GM19467 (cell line): Measurements from ENCODE around the gene BCAS1.
A peak's percentile ranks its signal among the peaks of the same experiment; 100 is the strongest.
"Not testable (repeated sequence)": the region's sequence is repeated elsewhere in the genome, so short reads cannot be mapped to it uniquely, and the experiment has no call there.

Experiments used
- ATAC-seq: cut with Tn5 transposase; IDR thresholded peaks from one replicate; pipeline ENCODE4 v1.9.1; 2021; ENCODE audit warnings: mild to moderate bottlenecking, moderate library complexity; ENCODE audit not compliant: unreplicated experiment

Gene BCAS1

DNA sequence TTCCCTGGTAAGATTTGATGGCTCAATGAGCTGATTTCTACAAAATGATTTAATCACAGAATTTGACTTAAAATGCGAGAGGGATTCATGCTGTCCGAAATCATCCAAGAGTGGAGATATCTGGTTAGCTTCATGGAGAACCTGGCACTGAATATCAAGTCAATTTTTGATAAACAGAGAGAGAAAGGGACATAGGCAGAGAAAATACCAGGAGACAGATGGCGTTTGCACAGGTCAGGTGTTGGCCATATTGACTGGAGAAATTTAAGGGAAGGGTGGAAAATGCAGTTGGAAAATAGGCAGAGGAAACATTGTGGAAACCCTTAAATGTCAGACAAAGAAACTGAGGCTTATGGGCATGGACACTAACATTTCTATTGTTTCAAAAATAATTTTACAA is 47.0 kb downstream of the BCAS1 start:
- no peak for ATAC-seq

- no peak for ATAC-seq
These were observed 48.8 kb downstream of the BCAS1 start for GRCh38 chr20:54021446-54022235.

DNA sequence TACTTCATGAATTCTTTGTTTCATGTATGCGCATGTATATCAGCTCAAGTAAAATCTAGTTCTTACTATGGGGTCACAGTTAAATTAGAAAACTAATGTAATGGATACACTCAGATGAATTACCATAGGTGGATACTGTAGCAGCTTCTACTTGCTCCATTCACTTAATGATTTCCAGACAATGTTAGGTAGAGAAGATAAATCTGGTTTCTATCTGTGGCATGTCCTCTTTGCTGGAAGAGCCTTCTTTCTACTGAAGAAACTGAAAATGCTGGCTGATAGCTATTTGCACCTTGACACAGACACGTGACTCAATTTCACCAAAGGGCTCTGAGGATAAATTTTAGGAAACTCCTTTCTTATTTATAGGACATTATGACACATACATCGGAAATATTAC is 49.5 kb downstream of the BCAS1 start:
- ATAC-seq = no peak

- ATAC-seq = no peak
These were observed 50.0 kb downstream of the BCAS1 start for GRCh38 chr20:54020348-54020747.

DNA sequence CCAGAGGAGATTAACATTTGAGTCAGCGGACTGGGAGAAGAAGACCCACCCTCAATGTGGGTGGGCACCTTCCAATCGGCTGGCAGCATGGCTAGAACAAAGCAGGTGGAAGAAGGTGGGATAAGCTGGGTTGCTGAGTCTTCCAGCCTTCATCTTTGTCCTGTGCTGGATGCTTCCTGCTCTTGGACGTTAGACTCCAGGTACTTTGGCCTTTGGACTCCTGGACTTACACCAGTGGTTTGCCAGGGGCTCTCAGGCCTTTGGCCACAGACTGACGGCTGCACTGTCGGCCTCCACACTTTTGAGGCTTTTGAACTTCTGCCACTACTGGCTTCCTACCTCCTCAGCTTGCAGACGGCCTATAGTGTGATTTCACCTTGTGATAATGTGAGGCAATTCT is 50.8 kb downstream of the BCAS1 start:
- no peak for ATAC-seq

- no peak for ATAC-seq
These were observed 51.3 kb downstream of the BCAS1 start for GRCh38 chr20:54019127-54019526.

DNA sequence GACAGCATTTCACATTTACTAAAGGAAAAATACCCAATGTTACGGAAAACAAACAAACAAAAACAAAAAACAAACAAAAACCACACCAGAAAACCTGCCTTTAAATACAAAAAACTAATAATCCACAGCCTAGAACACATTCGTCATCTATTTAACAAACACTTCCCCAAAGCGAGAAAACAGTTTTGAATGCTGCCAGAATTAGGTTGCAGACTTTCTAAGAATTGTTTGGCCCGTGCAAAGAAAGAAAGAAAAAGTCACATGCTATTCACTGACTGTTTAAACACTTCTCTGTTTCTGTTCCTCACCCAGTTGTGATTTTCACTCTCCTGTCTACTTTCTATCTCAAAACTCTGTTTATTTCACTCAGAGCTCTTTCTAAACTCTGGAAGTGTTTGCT is 52.5 kb downstream of the BCAS1 start:
- peak; percentile 77 for ATAC-seq

DNA sequence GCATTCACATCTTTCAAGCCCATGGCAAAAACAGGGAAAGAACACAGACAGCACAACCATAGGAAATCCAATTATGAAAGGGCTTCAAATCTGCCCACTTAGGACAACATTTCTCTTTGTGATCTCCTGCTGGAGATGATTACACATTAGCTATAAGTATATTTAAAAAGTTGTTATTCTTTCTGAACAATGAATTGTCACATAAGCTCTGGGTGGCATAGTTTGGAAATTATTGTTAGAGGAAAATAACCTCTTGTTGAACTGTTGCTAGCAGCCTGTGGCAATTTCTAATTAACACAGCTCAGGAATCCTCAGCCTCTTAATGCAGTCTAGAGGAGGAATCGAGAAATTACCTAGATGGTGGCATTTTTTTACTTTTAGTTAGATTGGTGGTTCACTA is 54.9 kb downstream of the BCAS1 start:
- ATAC-seq = no peak

DNA sequence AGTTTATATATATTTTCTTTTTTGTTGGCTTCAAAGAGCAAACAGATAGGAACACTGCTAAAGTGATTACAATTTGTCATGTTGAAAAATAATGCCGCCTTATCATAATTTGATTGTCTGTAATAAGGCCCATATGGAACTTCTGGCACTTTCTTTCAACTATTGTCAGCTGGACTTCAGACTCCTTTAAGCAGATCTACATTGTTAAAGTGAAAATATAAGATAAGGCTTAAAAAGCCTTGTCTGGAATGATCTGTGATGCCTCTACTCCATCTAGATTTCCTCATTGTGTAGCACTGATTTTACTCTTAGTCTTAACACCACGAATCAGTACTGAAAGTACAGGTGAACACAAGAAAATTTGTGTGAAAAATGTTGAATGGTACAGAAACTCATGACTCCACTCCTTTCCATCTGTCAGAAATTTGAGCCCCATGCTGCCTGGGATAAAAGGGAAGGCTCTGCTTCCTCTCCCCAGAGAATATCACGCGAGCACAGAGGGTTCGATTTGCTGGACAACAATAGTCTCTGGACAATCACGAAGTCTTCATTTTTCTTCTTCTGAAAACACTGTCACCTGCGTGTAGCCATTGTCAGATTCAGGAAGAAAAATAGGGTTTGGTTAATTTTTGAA is 56.0 kb downstream of the BCAS1 start:
- ATAC-seq = no peak

GRCh38 chr20:54013471-54013870 is 56.9 kb downstream of the BCAS1 start:
- no peak for ATAC-seq

GRCh38 chr20:54011346-54011745 is 59.0 kb downstream of the BCAS1 start:
- ATAC-seq = no peak

DNA sequence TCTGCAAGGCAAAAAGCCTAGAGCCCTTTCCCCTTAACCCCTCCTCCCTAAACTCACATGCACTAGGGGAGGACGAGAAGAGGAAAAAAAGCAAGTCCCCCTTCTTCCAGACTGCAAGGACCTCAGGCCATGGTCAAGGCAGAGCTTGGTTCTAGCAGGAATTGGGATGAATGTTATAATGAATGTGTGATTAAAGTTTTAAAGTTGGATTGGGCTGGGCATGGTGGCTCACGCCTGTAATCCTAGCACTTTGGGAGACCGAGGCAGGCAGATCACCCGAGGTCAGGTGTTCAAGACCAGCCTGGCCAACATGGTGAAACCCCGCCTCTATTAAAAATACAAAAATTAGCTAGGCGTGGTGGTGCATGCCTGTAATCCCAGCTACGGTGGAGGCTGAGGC is 64.2 kb downstream of the BCAS1 start:
- not testable (repeated sequence) for ATAC-seq

GRCh38 chr20:54005524-54005923 is 64.9 kb downstream of the BCAS1 start:
- no peak for ATAC-seq

- ATAC-seq = peak; percentile 97
These were observed 65.9 kb downstream of the BCAS1 start for GRCh38 chr20:54004445-54004844.

- ATAC-seq = no peak
These were observed 67.7 kb downstream of the BCAS1 start for GRCh38 chr20:54002741-54003140.

DNA sequence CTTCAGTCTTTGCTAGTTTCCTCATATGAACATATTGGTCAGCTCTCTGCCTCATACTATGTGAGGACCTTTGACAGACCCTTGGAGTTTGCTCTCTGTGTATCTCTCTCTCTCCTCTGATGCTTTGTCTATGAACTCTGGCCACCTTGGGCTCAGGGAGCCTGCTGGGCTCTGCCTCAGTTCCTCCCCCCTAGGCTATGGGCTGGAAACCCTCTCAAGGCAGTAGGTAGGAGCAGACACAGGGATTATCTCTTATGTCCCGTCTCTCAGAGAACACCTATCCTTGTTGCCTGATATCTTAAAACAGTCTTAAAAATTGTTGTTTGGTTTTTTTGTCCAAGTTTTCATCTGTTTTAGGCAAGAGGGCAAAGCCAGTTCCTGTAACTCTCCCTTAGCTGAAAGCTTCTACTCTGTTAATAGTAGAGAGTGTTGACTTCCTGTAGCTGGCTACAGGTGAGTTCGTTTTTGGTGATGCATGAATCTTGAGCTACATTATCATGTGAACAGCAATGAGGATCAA is 68.3 kb downstream of the BCAS1 start:
- no peak for ATAC-seq

GRCh38 chr20:54000914-54001313 is 69.5 kb downstream of the BCAS1 start:
- no peak for ATAC-seq

DNA sequence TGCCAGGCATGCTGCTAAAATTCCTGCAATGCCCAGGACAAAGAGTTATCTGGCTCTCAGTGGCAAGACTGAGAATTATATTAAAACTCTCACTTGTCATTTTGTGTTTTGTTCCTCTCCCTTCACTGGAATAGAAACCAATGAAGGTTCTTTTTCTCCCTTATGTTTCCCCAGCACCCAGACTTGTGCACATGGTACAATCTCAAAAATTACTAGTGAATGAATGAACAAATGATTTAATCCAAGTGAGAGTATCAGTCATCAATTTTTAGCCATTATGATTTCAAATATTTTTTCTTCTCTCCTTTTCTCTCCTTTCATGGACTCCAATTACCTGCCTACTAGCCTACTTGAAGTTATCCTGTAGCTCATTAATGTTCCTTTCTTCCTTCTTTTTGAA is 70.1 kb downstream of the BCAS1 start:
- no peak for ATAC-seq

DNA sequence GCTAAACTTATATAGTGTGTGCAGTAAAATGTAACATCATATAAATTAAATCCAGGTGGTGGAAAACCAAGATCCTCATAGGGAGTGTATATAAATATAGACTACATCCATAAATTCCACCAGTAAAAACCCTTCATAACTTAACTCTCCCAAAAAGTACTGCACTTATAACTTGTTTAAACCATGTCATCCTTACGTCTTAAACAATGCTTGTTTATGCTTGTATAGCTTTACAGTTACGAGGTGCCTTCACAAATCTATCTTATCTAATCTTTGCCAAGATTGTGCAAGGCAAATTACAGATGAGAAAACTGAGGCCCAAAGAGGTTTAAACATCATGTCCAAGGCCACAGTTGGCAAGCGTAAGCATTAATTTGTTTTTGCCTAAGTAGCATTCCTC is 71.3 kb downstream of the BCAS1 start:
- ATAC-seq = no peak

DNA sequence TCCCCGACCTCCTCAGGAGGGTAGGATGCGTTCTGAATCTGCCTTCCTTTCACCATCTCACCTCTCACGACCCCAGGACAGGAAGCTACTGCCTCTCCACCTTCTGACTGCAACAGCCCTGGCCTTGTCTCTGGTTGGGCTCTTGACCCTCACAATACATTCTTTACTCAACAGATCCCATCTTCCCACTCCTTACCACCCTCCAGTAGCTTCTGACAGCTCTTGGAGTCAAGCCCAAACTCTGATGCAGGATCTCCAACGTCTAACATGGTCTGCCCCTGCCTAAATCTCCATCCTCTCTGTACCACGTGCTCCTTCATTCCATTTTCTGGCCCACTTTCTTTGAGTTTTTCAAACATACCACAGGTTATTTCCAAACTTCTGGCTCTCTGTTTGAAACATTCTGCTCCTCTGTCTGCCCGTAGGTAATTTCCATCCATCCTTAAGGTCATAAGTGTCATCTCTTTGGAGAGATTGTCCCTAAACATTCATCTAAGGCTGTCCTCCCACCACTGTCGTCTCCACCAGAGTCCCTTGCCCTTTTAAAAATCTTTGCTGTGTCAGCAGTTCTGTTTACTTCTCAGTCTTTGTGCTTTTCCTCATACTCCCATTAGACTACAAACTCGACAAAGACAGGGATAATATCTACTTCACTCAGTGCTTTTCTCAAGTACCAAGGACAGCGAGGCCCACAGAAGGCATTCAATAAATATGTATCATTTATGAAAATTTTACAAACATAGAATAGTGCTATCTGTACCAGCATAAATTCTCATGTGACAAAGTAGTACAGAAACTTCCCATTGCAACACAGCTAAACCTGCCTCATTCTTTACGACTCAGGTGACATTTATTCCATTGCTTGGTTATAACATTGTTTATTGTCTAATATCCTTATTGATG is 73.6 kb downstream of the BCAS1 start:
- no peak for ATAC-seq

DNA sequence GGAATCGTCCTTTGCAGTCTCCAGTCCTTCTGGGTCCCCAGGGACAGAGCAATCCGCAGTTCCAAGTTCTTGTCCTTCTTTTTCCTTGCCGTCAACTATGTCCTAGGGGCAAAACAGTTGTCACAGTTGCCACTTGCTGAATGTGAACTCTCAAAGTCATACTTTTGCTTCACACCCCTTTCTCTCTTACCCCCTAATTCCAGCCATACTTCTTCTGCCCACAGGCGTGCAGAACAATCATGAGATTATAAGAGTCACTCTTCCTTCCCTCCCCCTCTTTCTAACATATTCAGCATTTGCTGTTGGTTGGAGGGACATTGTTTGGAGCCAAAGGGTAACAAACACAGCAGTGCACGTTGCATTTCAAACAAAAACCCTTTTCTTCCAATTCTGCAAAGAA is 74.4 kb downstream of the BCAS1 start:
- no peak for ATAC-seq
